GM12891 (cell line): ENCODE measurements around the gene TAS1R2.

Experiments
- DNase-seq: peaks from one replicate; pipeline ENCODE4 v3.0.0; 2011; ENCODE audit warnings: low spot score; ENCODE audit not compliant: insufficient read length
- FAIRE-seq: peaks from 2 replicates; lab custom pipeline; 2011; peaks lifted over from hg19 to GRCh38; lab: Jason Lieb, UNC
- PAX5 ChIP-seq: IDR thresholded peaks from 2 replicates; pipeline ENCODE4 v1.6.1; 2011; ENCODE audit warnings: low read length, moderate library complexity, mild to moderate bottlenecking; ENCODE audit not compliant: insufficient read depth, severe bottlenecking
- POLR2A ChIP-seq: IDR thresholded peaks from 2 replicates; pipeline ENCODE4 v1.6.1; 2011; ENCODE audit warnings: low read depth, low read length, control low read depth
- POLR2AphosphoS5 ChIP-seq: IDR thresholded peaks from 2 replicates; pipeline ENCODE4 v1.6.1; 2011; ENCODE audit warnings: low read depth, low read length, control low read depth
- POU2F2 ChIP-seq: IDR thresholded peaks from 2 replicates; pipeline ENCODE4 v1.6.1; 2011; ENCODE audit warnings: low read depth, mild to moderate bottlenecking, control low read depth, low read length, moderate library complexity
- SPI1 ChIP-seq: IDR thresholded peaks from 2 replicates; pipeline ENCODE4 v1.6.1; 2011; ENCODE audit warnings: low read depth, low read length, control low read depth
- TAF1 ChIP-seq: IDR thresholded peaks from 2 replicates; pipeline ENCODE4 v1.6.1; 2011; ENCODE audit warnings: low read depth, low read length, control low read depth

Gene TAS1R2

DNA sequence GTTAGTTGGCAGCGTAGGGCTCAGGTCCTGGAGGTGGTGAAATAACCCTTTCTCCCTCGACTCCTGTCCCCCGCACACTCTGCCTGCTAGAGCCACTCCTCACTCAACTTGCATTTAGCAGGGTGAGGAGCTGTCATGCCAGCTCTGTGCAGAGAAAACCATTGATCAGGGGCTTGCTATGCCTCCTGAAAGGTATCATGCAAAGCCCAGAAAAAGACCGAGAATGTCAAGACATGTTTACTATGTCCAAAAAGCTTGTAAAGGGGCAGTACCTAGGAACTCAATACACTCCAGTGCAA is 24.9 kb upstream of the TAS1R2 start:
- no peak for TF ChIP-seq SPI1
- no peak for TF ChIP-seq TAF1
- no peak for TF ChIP-seq POU2F2
- TF ChIP-seq POLR2AphosphoS5: no peak
- no peak for TF ChIP-seq PAX5
- TF ChIP-seq POLR2A: no peak
- FAIRE-seq: no peak

DNA sequence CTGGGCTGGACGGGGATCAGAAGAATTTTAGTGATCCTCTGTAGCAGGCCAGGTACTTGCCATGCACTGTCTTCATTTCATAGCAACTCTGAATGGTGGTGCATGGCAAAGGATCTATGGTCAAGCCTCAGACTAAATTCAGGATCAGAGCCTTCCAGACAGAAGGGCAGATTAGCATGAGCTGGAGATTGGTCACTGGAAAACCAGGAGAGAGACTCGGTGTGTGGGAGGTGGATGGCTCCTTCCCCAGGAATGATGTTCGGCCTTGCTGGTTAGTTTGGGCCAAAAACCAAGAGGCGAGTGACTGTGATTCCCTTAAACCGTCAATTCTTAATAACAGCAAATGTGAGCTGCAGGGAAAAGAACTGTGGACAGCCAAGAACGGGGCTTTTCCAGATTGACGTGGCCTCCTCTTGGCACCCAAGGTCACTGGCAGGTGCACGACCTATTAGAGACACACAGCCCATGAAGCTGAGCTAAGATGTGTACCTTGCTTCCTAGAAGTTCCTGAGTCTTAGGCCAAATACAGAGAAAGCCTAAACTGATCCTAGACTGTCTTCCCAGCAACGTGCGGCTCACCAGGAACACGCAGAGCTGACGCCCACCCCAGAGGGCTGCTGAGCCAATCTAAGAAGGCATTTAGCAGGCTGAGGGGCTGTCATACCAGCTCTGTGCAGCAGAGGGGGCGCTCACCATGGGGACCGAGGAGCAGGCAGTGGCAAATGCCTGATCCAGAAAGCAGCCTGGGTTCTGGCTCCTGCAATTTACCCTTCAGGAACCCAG is 24.4 kb upstream of the TAS1R2 start:
- TF ChIP-seq TAF1 (no peak), POLR2A (no peak), POU2F2 (no peak), POLR2AphosphoS5 (no peak), SPI1 (no peak), PAX5 (no peak)
- peak; percentile 81 for DNase-seq
- peak; percentile 93 for FAIRE-seq

More for the DNA sequence above, 24.9 kb upstream of the TAS1R2 start:
- no peak for DNase-seq

DNA sequence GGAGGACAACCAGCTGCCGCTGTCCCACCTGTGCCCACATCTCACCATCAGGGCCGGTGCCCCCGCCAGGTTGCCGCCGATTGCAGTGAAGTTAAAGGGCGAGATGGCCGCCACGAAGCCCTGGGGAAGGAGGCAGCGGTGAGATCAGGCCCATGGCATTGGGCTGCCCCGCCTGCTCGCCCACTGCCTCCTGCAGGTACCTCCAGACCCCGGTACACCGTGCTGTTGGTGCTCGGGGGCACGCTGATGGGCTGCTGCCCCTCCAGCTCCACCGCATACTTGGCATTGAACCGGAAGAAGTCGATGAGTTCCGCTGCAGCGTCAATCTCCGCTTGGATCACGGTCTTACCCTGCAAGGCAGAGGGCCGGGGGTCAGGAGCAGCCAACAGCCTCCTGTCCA is 23.6 kb upstream of the TAS1R2 start:
- TF ChIP-seq PAX5: no peak
- no peak for TF ChIP-seq POU2F2
- TF ChIP-seq POLR2AphosphoS5: no peak
- TF ChIP-seq TAF1: no peak
- TF ChIP-seq POLR2A: no peak
- TF ChIP-seq SPI1: no peak
- no peak for DNase-seq
- FAIRE-seq: no peak

DNA sequence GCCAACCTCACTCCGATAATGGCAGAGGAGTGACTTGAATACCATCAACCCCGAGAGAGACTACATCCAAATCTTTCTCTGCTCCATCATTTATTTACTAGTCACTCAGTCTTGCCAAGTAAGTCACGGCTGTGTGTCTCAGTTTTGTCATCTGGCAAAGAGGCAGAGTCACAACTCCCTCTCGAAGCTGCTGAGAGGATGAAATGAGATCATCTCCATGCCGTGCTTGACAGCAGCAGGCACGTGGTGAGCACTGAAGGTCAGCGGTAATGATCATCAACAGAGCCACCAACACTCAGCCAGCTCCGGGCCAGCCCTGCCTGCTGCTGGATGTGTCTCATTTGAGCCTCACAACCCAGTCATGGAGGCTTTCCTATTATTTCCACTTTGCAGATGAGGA is 23.0 kb upstream of the TAS1R2 start:
- FAIRE-seq (no peak), DNase-seq (no peak)
- TF ChIP-seq POLR2A (no peak), PAX5 (no peak), SPI1 (no peak), POLR2AphosphoS5 (no peak), POU2F2 (no peak), TAF1 (no peak)

DNA sequence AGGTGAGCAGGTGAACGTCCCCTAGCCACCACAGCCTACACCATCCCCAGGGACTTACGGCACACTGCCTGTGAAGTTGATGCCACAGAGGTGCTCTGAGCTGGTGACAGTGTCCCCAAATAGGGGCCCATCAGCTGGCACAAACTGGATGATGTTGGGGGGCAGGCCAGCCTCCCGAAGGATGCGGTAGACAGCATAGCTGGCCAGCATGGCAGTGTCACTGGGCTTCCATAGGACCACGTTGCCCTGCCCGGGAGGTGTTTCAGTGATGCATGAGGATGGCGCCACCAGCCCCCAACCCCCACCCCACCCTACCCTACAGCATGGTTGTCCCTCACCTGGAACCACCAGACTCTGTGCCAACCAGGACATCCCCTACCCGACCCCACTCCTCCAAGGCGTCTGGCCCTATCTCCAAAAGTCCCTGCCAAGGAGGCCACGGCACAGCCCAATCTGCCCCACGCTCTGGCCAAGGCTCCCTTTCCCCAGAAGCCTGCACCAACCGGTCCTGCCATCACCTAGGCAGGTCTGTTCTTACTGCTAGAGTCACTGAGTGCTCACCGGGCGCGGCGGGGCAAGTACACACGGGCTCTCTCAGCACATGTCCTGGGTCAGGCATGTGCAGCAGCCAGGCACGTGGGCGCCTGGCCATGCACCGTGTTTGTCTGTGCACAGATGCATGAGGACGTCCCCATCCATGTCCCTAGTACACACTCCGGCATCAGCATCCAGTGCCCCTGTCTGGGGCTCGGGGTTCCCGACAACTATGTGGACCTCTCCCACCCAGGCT is 22.4 kb upstream of the TAS1R2 start:
- no peak for FAIRE-seq
- TF ChIP-seq TAF1 (no peak), POU2F2 (no peak), PAX5 (no peak), POLR2AphosphoS5 (no peak), SPI1 (no peak)

DNA sequence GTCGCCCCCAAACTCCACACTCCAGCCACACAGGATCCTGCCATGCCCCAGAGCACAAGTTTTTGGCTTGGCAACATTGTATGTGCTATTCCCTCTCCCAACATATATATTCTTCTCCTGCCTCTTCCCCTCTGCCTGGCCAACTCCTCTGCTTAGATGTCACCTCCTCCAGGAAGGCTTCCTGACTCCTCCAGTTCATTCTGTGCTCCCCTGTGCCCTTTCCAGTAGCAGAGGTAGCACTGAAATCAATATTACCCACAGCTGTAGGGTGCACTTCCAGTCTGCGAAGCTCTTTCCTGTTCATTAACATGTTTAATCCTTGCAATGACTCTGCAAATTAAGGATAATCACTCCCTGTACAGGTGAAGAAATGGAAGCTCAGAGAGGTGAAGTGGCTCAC is 21.7 kb upstream of the TAS1R2 start:
- TF ChIP-seq TAF1 (no peak), POU2F2 (no peak), POLR2A (no peak), SPI1 (no peak), PAX5 (no peak), POLR2AphosphoS5 (no peak)
- no peak for DNase-seq
- FAIRE-seq: no peak

More for the DNA sequence above, 22.4 kb upstream of the TAS1R2 start:
- DNase-seq: no peak

DNA sequence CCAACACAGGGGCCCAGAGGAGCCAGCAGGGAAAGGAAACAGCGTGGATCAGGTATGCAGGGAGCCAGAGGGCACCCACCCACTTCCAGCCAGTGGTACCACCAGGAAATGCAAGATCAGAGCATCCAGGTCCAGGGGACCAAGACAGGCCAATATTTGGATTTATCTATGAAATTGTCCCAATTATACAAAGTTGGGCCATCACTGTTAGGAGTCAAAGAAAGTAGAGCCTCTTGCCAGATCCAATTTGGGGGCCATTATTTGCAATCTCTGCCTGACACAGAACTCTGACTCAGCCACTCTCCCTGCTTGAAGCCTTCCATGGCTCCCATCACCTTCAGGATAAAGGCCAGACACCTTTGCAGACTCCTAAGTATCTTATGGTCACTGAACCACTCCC is 21.1 kb upstream of the TAS1R2 start:
- TF ChIP-seq POLR2AphosphoS5: no peak
- no peak for TF ChIP-seq POLR2A
- no peak for TF ChIP-seq POU2F2
- no peak for TF ChIP-seq PAX5
- TF ChIP-seq SPI1: no peak
- no peak for TF ChIP-seq TAF1
- no peak for FAIRE-seq

DNA sequence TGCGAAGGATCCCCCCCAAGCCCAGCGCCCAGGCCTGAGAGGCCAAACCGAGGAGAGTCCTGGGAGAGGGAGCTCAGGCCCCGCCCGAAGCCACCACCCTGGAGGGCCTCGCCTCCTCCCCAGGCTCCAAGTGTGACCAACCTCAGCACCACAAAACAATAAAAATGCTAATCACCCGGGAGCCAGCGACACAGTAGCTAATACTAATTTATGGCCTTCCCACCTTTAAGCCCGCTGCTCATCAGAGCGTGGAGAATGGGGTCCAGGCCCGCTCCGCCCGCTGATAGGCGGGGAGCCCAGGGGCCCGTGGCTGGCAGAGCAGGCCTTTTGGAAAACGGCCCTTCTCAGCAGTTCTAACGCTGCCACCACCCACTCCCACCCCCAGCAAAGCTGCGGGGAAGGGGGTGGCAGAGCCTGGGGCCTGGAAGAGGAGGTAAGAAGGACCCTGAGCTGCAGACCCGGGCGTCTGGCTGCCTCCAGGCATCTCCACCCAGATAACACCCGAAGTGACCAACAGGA is 20.4 kb upstream of the TAS1R2 start:
- DNase-seq (no peak), FAIRE-seq (no peak)
- no peak for TF ChIP-seq SPI1

More for the DNA sequence above, 21.1 kb upstream of the TAS1R2 start:
- DNase-seq: no peak

DNA sequence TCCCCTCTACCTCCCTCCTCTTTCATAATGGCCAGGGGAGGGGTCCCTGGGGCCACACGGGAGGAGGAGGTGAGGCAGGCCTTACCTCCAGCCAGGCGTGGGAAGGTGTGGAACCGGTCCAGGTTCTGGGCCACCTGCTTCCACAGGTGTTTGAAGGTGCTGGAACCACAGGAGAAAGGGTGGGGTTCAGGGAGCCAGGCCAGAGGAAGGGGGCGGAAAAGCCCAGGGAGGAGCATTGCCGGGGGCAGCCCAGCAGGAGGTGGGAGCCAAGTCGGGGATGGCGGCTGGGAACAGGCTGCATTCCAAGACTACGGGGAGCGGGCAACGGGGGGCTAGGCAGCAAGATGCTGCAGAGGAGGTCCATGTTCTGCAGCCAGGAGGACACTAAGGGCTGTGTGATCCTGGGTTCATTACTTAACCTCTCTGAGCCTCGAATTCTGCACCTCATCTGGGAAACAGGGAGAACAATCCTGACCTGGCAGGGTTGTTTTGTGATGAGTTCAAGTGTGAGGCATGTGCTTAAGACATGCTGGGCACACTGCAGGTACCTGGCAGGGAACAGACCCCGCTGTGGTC is 19.8 kb upstream of the TAS1R2 start:
- no peak for TF ChIP-seq TAF1
- TF ChIP-seq PAX5: no peak
- no peak for TF ChIP-seq SPI1
- no peak for TF ChIP-seq POLR2AphosphoS5
- no peak for DNase-seq
- FAIRE-seq: no peak
